ENCODE data around the gene SLC22A23.

The SLC22A23 gene

DNA sequence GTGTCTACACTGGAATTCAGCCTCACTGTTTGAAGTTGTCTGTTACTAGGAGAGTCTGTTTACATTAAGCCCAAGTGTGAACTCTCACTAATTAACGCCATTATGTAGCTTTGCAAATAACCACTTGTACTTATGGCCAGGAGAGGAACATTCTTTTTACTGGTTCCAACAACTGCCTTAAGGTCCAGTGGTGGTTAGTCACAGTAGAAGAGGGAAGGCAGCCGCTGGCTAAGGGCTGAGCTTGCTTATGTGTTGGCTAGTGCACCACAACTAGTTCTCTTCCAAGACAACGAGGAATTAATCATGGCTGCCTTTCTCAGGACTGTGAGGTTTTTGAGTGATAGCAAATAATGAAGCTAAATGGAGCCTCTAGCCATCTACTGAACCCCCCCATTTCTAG is 14.9 kb upstream of the SLC22A23 start:
- DNase-seq = no peak

DNA sequence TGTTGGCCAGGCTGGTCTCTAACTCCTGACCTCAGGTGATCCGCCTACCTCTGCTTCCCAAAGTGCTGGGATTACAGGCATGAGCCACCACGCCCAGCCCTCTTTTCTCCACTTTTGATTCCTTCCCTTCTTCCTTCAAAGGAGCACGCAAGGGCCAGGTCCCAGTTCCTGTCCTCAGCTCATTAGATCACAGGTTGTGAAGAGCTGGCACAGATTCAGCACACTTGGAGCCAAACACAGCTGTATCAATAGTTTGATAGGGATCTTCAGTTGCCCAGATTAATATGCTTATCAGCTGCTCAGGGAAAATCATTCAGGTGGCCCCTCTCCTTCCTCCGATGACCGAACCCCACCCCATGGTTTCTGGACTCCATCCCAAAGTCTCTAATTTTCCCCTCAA is 14.4 kb upstream of the SLC22A23 start:
- DNase-seq = no peak

DNA sequence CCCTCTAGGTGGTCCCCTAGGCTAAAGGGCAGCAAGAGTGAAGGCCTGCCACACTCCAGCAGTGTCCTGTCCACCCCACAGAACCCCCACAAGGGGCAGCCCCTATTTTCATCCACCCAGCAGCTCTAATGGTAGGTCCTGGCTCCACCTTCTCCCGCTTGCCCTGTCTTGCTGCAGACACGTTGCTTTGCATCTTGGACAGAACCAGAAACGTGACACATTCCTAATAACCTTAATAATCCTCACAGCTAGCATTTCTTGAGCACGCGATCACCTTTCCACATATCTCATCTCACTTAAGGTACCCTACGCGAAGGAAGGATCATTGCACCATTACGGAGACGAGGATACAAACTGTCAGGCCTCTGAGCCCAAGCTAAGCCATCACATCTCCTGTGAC is 11.7 kb upstream of the SLC22A23 start:
- no peak for DNase-seq

- no peak for DNase-seq
These were observed 11.1 kb upstream of the SLC22A23 start for GRCh38 chr6:3467996-3468395.

GRCh38 chr6:3466488-3467219 is 9.8 kb upstream of the SLC22A23 start:
- no peak for DNase-seq

DNA sequence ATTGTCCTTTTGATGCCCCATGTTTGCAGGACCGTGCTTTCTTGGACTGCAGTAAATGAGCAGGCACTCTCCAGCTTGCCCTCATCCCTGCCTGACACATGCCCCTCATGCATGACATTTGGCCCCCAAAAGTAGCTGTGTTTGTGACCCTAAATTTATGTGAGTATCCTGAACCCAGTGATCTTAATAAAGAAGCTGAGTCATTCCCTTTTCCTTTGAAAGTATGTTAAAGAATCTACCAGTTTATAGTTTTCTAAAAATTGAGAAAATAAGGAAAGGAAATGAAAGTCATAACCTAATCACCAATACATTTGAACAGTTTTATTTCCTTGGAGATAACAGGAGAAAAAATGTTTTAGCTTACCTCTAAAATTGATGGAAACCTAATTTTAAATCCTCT is 3.4 kb upstream of the SLC22A23 start:
- no peak for DNase-seq

DNA sequence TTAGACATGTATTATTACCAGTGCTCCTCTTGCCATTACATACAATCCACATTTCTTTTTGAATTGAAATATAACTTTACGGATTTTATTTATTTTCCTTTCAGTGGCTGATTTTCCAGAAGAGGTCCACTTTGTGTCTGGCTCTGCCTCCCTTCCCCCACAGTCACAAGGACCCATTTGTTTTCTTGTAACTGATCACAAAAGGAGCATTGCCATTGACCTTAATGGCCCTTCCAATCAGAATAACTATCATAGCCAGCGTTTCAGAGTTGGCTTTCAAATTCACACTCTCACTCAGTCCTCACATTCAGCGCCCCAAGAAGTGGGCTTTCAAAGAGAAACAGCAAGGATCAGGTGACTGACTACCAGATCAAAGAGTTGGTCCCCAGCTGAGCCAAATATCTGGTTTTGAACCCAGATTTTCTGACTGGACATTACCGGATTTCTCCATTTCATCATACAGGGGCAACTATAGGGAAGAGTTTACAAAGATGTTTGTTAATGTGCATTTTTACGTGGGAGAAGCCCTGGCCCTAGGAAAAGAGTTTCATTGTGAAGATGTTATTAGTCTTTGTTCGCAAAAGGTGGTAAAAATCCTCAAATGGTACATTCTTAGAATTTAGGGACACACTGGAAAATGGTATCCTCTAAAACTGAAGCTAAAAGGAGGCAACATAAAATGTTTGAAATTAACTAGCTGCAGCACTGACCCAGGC is 2.0 kb upstream of the SLC22A23 start:
- DNase-seq = no peak

- DNase-seq = peak; percentile 9
These were observed 1.1 kb upstream of the SLC22A23 start for GRCh38 chr6:3457710-3458602.

DNA sequence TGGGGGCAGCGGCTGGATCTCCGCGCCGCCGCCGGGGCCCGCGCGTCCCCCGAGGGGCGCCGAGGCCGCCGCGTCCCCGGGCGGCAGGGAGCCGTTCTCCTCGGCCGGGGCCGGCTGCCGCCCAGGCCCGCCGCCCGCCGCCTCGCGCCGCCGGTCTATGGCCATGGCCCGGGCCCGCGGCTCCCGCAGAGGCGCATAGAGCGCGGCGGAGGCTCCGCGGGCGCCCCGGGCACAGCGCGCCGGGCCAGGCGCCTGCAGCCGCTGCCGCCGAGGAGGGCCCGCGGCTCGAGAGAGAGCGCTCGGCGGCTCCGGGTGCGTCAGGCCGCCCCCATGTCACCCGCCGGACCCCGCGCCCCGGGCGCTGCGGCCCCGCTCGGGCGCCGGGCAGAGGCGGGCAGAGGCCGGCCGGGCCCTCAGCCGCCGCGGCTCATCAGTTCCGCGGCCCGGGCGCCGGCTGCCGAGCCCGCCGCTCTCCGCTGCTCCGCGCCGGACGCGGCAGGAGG is 404 bp downstream of the SLC22A23 start:
- no peak for DNase-seq

- peak; percentile 8 for DNase-seq
These were observed 1.1 kb downstream of the SLC22A23 start for GRCh38 chr6:3455569-3456394.

- DNase-seq = peak; percentile 40
These were observed 1.7 kb downstream of the SLC22A23 start for GRCh38 chr6:3455147-3455568.

GRCh38 chr6:3454273-3455010 is 2.4 kb downstream of the SLC22A23 start:
- no peak for DNase-seq

GRCh38 chr6:3453413-3454272 is 3.2 kb downstream of the SLC22A23 start:
- no peak for DNase-seq

DNA sequence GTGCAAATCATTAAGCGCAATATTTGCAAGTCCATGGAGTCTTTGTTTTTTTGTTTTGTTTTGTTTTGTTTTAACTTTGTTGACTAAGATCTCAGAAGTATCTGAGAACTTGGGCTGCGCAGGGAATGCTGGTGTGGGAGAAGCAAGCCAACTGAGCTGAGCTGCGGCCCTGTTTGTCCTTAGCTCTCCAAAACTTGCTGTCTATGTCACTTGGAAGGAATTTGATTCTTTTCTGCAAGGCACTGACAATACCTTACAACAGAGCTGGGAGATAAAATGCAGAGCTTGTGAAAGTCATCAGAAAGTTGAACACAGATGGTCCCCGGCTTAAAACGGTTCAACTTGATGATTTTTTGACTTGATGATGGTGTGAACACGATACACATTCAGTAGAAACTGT is 5.4 kb downstream of the SLC22A23 start:
- DNase-seq = no peak

GRCh38 chr6:3450888-3451287 is 6.0 kb downstream of the SLC22A23 start:
- no peak for DNase-seq

- no peak for DNase-seq
These were observed 7.0 kb downstream of the SLC22A23 start for GRCh38 chr6:3449750-3450305.

- DNase-seq = no peak
These were observed 7.5 kb downstream of the SLC22A23 start for GRCh38 chr6:3449321-3449720.

DNA sequence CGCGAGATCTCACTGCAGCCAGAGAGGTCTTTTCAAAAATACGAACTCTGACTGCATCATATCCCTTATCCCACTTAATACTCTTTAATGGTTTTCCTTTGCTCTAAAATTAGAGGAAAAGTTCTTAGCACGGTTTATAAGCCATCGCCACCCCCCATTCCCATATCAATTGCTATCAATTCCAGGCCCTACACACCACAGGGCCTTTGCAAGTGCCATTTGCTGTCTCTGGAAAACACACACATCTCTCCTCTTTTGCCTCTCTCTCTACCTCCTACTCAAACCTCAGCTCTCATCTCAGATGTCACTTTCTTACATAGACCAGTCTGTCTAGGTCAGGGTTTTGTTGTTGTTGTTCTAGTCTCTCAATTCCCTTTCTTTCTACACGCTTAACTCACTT is 9.8 kb downstream of the SLC22A23 start:
- no peak for DNase-seq

DNA sequence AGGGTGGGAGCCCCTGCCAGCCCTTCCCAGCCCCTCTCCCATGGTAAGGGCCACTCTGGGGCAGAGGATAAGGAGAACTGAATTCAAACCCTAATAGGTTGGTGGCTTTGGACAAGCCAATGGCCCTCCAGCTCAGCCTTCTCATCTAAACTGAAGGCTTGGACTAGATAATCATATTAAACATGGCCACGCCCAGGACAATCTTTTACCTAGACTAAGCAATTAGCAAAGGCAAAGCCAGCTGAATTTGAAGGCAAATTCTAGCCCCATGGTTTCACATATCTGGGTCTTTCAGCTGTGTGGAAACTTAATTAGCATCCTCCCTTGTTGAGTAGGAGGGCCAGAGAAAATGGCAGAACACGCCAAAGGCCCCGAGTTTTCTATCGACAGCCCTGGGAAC is 10.7 kb downstream of the SLC22A23 start:
- no peak for DNase-seq
